Fibroblast of the conjunctiva (primary cell): ENCODE results near the gene ZNF536.
"Not testable (repeated sequence)": the region's sequence is repeated elsewhere in the genome, so short reads cannot be mapped to it uniquely, and the experiment has no call there.

Experiments used
- DNase-seq: peaks from one replicate; pipeline ENCODE4 v3.0.0-alpha.2; 2010; ENCODE audit warnings: low read depth

ZNF536 gene

DNA sequence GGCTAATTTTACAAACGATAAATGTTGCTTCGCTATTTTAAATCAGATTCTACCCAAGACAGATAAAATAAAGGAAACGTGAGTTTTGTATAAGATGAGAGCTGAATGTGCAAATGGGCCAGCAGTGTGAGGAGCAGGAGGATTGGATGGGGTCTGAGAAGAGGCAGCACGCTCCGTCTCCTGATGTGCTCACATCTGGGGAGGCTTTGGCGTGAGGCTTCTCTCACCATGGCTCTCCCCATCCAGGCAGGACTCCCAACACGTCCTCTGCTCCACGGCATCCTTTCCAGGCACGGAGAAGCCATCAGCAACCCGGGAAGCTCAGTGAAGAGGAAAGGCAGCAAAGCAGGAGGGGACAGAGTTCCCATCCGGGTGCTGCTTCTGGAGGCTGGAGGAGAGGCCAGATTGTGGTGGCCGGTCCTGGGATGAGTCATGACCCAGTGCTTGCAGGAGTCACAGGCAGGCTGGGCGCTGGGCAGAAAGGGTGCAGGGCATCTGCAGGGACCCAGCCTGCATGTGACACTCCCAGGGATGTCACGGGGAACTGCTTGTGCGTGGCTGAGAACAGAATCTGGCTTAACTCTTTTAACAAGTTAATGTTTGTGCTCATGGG is 47.5 kb downstream of the ZNF536 start:
- DNase-seq: no peak

GRCh38 chr19:30420316-30420715 is 48.1 kb downstream of the ZNF536 start:
- DNase-seq: no peak

DNA sequence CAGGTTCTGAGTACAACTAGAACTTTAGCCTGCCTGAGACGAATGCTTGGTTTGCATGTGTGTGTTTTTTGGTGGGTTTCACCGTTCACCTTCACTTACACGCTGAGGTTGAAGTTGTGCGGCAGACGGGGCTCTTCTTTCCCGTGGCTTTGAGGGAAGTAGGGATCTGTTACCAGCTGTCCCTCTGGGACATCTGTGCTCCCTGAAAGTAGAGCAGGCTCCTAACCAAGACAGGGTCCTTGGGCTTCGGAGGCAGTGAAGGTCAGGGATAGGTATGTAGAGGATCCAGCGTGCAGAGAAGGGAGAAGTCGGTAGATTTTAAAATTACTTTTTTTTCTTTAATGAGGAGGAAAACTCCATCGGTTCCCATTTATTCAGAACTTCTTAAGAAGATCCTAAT is 48.7 kb downstream of the ZNF536 start:
- no peak for DNase-seq

DNA sequence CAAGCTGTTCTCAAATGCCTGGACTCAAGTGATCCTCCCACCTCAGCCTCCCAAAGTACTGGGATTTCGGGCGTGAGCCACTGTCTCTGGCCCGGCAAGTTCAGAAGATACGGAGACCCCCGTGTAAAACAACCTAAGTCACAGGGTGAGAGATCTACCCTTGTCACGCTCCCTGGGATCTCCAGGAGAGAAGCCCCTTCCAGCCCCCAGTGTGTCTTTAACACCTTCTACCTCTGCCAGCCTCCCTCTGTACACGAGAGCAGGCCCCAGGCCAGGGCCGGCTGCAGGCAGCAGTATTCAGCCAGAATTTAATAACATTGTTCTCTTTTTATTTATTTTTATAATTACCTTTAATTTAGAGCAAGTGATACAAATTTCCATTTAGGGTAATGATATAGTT is 49.4 kb downstream of the ZNF536 start:
- DNase-seq: no peak

GRCh38 chr19:30423481-30423880 is 51.3 kb downstream of the ZNF536 start:
- DNase-seq: no peak

DNA sequence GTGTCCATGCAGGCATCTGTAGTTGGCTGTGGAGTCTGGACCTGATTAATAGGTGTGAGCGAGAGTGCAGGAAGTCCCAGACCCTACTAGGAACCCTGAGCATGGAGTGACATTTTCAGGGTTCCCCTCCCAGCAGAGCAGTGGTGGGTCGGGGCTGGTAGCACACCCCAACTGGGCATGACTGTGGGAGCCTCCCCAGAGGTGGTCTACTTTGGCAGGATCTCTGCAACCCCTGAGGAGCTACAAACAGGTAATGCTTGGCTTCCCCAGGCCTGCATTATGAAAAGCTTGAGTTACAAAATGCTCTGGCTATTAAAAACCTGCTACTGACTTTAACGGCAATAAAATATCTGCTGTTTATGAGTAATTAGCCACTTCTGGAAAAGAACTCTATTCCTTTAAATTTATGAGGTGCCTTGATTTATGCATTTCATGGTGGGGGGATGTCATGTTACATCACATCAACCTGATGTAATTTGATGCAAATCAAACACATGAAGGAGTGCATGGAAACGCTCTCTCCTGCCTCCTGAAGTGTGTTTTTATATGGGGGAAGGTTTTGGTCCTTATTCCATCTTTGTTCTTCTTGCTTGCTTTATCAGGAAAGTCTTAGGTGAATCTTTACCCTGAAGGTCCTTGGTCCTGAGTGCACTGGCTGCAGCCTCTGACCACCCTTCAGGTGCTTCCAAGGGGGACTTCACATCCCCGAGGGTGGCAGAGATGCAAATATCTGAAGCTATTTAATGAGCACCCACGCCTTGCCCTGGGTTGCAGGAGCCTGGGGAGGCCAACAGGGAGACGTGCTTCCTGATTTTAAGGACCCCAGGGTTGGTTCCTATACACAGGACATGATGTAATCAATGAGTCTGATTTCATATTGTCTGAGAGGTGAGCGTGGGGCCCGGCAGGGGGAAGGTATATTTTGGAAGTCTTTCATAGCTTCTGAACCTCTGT is 54.0 kb downstream of the ZNF536 start:
- DNase-seq: no peak

DNA sequence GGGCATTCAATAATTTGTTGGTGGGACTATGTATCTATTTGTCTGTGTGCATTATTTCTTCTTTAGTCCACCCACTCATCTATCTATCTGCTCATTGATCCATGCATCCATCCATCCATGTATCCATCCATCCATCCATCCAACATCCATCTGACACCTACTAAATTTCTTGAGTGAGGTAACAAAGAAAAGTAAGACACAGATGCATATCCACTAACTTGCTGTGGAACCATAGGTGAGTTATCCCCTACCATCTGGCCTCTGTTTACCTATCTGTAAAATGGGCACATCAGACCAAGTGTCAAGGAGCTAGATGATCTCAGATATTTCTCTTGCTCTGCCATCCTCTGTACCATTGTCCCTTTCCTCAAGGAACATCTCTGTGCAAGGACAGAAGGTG is 54.7 kb downstream of the ZNF536 start:
- no peak for DNase-seq

GRCh38 chr19:30428092-30428680 is 56.0 kb downstream of the ZNF536 start:
- DNase-seq: no peak

GRCh38 chr19:30428844-30429243 is 56.7 kb downstream of the ZNF536 start:
- no peak for DNase-seq

GRCh38 chr19:30430206-30430734 is 58.1 kb downstream of the ZNF536 start:
- DNase-seq: no peak

- no peak for DNase-seq
Measured at GRCh38 chr19:30431591-30431990, 59.4 kb downstream of the ZNF536 start.

DNA sequence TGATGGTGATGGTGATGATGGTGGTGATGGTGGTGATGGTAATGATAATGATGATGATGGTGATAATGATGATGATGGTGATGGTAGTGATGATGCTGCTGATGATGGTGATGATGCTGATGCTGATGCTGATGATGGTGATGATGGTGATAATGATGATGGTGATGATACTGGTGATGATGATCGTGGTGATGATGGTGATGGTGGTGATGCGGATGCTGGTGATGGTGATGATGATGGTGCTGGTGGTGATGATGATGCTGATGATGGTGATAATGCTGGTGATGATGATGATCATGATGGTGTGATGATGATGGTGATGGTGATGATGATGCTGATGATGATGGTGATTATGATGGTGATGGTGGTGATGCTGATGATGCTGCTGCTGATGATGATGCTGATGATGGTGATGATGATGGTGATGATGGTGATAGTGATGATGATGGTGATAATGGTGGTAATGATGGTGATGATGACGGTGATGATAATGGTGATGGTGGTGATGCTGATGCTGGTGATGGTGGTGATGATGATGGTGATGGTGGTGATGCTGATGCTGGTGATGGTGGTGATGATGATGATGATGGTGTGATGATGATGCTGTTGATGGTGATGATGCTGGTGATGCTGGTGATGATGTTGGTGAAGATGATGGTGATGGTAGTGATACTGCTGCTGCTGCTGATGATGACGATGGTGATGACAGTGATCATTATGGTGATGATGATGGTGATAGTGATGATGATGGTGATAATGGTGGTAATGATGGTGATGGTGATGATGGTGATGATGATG is 62.8 kb downstream of the ZNF536 start:
- no peak for DNase-seq

DNA sequence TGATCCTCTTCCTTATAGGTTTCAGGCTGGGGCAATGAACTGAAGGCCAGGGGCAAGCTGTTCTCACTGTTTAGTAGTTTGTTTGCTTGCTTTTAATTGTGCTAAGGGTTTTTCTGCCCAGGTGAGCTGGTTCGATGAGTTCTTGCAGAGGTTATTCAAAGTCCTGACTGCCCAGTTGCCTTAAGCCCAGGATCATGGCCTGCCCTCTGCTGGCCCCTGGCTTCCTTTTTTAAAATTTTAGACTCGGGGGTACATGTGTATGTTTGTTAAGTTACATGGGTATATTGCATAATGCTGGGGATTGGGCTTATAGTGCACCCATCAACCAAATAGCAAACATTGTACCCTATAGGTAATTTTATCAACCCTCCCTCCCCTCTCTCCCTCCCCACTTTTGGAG is 65.7 kb downstream of the ZNF536 start:
- no peak for DNase-seq

DNA sequence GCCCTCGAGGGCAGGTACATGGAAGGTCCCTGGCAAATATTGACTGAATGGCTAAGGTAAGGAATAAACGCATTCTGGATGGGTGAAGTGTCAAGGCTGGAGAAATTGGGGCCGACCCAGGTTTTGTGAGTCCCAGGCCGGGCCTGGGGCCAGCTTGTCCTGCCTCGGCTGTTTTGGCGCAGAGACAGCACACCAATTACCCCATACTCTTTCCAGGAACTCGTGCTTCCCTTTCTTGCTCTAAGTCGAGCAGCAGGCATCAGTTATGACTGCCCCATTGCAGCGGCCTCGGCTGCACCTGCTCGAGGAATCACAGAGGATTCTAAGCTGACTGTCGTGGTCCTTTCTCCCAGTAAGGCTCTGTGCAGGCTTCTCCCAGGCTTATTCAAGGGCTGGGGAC is 67.1 kb downstream of the ZNF536 start:
- no peak for DNase-seq

- no peak for DNase-seq
Measured at GRCh38 chr19:30441011-30441410, 68.8 kb downstream of the ZNF536 start.

DNA sequence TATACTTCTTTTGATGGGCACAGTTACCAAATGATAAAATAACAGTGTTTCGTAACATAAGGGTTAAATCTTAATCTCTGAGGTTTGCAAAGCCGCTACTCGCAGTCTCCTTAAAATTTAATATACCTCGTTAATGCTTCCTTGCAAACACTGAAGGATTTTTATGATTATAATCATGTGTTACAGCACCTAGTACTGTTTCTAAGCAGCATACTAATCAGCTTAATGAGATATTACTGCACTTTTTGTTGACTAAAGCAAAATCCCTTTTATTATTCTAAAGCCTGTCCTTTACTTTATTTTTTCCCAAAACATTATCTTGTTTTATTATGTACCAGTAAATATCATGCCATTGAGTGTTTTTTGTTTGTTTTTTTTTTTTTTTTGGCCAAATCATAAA is 70.5 kb downstream of the ZNF536 start:
- no peak for DNase-seq

GRCh38 chr19:30443531-30444252 is 71.5 kb downstream of the ZNF536 start:
- no peak for DNase-seq

DNA sequence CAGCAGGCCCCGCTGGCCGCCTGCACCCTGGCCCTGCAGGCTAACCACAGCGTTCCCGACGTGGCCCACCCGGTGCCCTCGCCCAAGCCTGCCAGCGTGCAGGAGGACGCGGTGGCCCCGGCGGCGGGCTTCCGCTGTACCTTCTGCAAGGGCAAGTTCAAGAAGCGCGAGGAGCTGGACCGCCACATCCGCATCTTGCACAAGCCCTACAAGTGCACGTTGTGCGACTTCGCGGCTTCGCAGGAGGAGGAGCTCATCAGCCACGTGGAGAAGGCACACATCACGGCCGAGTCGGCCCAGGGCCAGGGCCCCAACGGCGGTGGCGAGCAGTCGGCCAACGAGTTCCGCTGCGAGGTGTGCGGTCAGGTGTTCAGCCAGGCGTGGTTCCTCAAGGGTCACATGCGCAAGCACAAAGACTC is 72.1 kb downstream of the ZNF536 start:
- DNase-seq: no peak

DNA sequence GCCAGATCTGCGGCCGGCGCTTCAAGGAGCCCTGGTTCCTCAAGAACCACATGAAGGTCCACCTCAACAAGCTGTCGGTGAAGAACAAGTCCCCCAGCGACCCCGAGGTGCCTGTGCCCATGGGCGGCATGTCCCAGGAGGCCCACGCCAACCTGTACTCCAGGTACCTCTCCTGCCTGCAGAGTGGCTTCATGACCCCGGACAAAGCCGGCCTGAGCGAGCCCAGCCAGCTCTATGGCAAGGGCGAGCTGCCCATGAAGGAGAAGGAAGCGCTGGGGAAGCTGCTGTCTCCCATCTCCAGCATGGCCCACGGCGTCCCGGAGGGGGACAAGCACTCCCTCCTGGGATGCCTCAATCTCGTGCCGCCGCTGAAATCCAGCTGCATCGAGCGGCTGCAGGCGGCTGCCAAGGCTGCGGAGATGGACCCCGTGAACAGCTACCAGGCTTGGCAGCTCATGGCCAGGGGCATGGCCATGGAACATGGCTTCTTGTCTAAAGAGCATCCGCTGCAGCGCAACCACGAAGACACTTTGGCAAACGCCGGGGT is 72.6 kb downstream of the ZNF536 start:
- DNase-seq: no peak

DNA sequence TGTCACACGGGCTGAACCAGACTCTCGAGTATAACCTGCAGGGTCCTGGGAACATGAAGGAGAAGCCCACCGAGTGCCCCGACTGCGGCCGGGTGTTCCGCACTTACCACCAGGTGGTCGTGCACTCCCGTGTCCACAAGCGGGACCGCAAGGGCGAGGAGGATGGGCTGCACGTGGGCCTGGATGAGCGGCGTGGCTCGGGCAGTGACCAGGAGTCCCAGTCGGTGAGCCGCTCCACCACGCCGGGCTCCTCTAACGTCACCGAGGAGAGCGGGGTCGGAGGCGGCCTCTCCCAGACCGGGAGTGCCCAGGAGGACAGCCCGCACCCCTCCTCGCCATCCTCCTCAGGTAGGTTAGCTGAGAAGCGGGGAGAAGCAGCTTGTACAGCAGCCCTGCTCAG is 73.2 kb downstream of the ZNF536 start:
- no peak for DNase-seq

DNA sequence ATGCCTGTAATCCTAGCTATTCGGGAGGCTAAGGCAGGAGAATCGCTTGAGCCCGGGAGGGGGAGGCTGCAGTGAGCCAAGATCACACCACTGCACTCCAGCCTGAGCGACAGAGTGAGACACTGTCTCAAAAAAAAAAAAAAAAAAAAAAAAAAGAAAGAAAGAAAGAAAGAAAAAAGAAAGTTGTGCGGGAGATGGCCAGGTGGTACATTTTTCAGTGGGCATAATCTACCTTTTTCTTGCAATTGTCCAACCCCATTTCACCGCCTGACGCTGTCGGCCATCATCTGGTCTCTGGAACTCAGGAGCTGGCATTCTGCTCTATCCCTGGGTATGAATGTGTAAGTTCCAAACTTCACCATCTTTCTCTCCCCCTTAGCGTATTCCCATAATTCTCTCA is 73.9 kb downstream of the ZNF536 start:
- DNase-seq: not testable (repeated sequence)
